WTC11 (cell line): ENCODE results near the gene PHOSPHO1. TPM values are rescaled to one million over a fixed set of nuclear protein-coding genes. Genes with fewer than 3 reads are reported as not detected.

ENCODE experiments used
- AR ChIP-seq: fragments of 250-450 bp; sonication (Bioruptor Pico); IDR thresholded peaks from 2 replicates; pipeline ENCODE4 v1.9.0; 2021; ENCODE audit warnings: mild to moderate bottlenecking
- FOXK1 ChIP-seq: sonication (generic); formaldehyde crosslinking; IDR thresholded peaks from 2 replicates; pipeline ENCODE4 v1.8.0; 2022; ENCODE audit warnings: mild to moderate bottlenecking, moderate library complexity, missing genetic modification reagents
- FOXP1 ChIP-seq: sonication (generic); formaldehyde crosslinking; IDR thresholded peaks from 2 replicates; pipeline ENCODE4 v1.8.0; 2022; ENCODE audit warnings: missing genetic modification reagents, mild to moderate bottlenecking, moderate library complexity, borderline replicate concordance
- HMGXB4 ChIP-seq: sonication (generic); formaldehyde crosslinking; IDR thresholded peaks from 2 replicates; pipeline ENCODE4 v1.8.1; 2023; ENCODE audit warnings: mild to moderate bottlenecking, moderate library complexity, missing genetic modification reagents
- MYBL2 ChIP-seq: sonication (generic); formaldehyde crosslinking; IDR thresholded peaks from 2 replicates; pipeline ENCODE4 v1.8.1; 2023; ENCODE audit warnings: mild to moderate bottlenecking, moderate library complexity, missing genetic modification reagents
- RELA ChIP-seq: sonication (generic); formaldehyde crosslinking; IDR thresholded peaks from 2 replicates; pipeline ENCODE4 v1.8.1; 2022; ENCODE audit warnings: missing genetic modification reagents, mild to moderate bottlenecking, borderline replicate concordance
- RORB ChIP-seq: fragments of 250-450 bp; sonication (Bioruptor Pico); IDR thresholded peaks from 2 replicates; pipeline ENCODE4 v1.9.0; 2021; ENCODE audit warnings: mild to moderate bottlenecking
- SMAD3 ChIP-seq: sonication (generic); formaldehyde crosslinking; IDR thresholded peaks from 2 replicates; pipeline ENCODE4 v1.8.0; 2022; ENCODE audit warnings: missing genetic modification reagents, mild to moderate bottlenecking, borderline replicate concordance
- ZBTB21 ChIP-seq: sonication (generic); formaldehyde crosslinking; IDR thresholded peaks from 2 replicates; pipeline ENCODE4 v1.8.1; 2023; ENCODE audit warnings: mild to moderate bottlenecking, missing genetic modification reagents, borderline replicate concordance
- ZMAT4 ChIP-seq: fragments of 250-450 bp; sonication (Bioruptor Pico); IDR thresholded peaks from 2 replicates; pipeline ENCODE4 v1.9.0; 2021; ENCODE audit warnings: mild to moderate bottlenecking
- ZNF396 ChIP-seq: fragments of 250-450 bp; sonication (Bioruptor Pico); IDR thresholded peaks from 2 replicates; pipeline ENCODE4 v1.8.0; 2021; ENCODE audit warnings: mild to moderate bottlenecking, moderate library complexity, borderline replicate concordance
- ZNF423 ChIP-seq: fragments of 250-450 bp; sonication (Bioruptor Pico); IDR thresholded peaks from 2 replicates; pipeline ENCODE4 v2.1.2; 2022; ENCODE audit warnings: mild to moderate bottlenecking, moderate library complexity
- ZNF512 ChIP-seq: sonication (generic); formaldehyde crosslinking; IDR thresholded peaks from 2 replicates; pipeline ENCODE4 v1.8.1; 2022; ENCODE audit warnings: missing genetic modification reagents, borderline replicate concordance
- ZSCAN18 ChIP-seq: fragments of 250-450 bp; sonication (Bioruptor Pico); IDR thresholded peaks from 2 replicates; pipeline ENCODE4 v2.1.2; 2022; ENCODE audit warnings: mild to moderate bottlenecking, moderate library complexity
- total RNA-seq: library from RNA; stranded (reverse); gene quantifications from 3 replicates; pipeline ENCODE4 v1.2.3, GENCODE V29; 2021
- TF ChIP-seq, protein P1 (sequence below): sonication (generic); formaldehyde crosslinking; IDR thresholded peaks from 2 replicates; pipeline ENCODE4 v1.8.0; 2023; ENCODE audit warnings: mild to moderate bottlenecking, missing genetic modification reagents
- TF ChIP-seq, protein P2 (sequence below): sonication (generic); formaldehyde crosslinking; IDR thresholded peaks from 2 replicates; pipeline ENCODE4 v1.8.1; 2022; ENCODE audit warnings: mild to moderate bottlenecking, moderate library complexity, missing genetic modification reagents
- TF ChIP-seq, protein P3 (sequence below): sonication (generic); formaldehyde crosslinking; IDR thresholded peaks from 2 replicates; pipeline ENCODE4 v1.8.1; 2022; ENCODE audit warnings: mild to moderate bottlenecking, missing genetic modification reagents, moderate library complexity, borderline replicate concordance
- TF ChIP-seq, protein P4 (sequence below): sonication (generic); formaldehyde crosslinking; IDR thresholded peaks from 2 replicates; pipeline ENCODE4 v1.8.0; 2022; ENCODE audit warnings: mild to moderate bottlenecking, missing genetic modification reagents
- TF ChIP-seq, protein P5 (sequence below): sonication (generic); formaldehyde crosslinking; IDR thresholded peaks from 2 replicates; pipeline ENCODE4 v1.8.0; 2022; ENCODE audit warnings: mild to moderate bottlenecking, missing genetic modification reagents
- TF ChIP-seq, protein P6 (sequence below): sonication (generic); formaldehyde crosslinking; IDR thresholded peaks from 2 replicates; pipeline ENCODE4 v1.8.0; 2023; ENCODE audit warnings: missing genetic modification reagents

The PHOSPHO1 gene
- total RNA-seq, 1 experiment from 2014 or later, result 0.81 TPM

GRCh38 chr17:49224198-49224996, 6.2 kb downstream of the PHOSPHO1 start (continued):
- TF ChIP-seq, protein P1, sequence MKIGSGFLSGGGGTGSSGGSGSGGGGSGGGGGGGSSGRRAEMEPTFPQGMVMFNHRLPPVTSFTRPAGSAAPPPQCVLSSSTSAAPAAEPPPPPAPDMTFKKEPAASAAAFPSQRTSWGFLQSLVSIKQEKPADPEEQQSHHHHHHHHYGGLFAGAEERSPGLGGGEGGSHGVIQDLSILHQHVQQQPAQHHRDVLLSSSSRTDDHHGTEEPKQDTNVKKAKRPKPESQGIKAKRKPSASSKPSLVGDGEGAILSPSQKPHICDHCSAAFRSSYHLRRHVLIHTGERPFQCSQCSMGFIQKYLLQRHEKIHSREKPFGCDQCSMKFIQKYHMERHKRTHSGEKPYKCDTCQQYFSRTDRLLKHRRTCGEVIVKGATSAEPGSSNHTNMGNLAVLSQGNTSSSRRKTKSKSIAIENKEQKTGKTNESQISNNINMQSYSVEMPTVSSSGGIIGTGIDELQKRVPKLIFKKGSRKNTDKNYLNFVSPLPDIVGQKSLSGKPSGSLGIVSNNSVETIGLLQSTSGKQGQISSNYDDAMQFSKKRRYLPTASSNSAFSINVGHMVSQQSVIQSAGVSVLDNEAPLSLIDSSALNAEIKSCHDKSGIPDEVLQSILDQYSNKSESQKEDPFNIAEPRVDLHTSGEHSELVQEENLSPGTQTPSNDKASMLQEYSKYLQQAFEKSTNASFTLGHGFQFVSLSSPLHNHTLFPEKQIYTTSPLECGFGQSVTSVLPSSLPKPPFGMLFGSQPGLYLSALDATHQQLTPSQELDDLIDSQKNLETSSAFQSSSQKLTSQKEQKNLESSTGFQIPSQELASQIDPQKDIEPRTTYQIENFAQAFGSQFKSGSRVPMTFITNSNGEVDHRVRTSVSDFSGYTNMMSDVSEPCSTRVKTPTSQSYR (CRISPR knock-in tag), result peak; percentile 68; the same call in 1 of the 2 replicates
- TF ChIP-seq, protein P2, sequence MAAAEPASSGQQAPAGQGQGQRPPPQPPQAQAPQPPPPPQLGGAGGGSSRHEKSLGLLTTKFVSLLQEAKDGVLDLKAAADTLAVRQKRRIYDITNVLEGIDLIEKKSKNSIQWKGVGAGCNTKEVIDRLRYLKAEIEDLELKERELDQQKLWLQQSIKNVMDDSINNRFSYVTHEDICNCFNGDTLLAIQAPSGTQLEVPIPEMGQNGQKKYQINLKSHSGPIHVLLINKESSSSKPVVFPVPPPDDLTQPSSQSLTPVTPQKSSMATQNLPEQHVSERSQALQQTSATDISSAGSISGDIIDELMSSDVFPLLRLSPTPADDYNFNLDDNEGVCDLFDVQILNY (CRISPR knock-in tag), result peak; percentile 57
- no peak for TF ChIP-seq AR
- no peak for TF ChIP-seq ZNF423 (CRISPR knock-in tag)
- no peak for TF ChIP-seq ZMAT4 (CRISPR knock-in tag)
- TF ChIP-seq HMGXB4 (CRISPR knock-in tag), result peak; percentile 22; the same call in 1 of the 2 replicates
- TF ChIP-seq ZBTB21 (CRISPR knock-in tag), result 0 out of 2 replicates have a peak, but pooled peaks have one; percentile 21
- TF ChIP-seq, protein P3, sequence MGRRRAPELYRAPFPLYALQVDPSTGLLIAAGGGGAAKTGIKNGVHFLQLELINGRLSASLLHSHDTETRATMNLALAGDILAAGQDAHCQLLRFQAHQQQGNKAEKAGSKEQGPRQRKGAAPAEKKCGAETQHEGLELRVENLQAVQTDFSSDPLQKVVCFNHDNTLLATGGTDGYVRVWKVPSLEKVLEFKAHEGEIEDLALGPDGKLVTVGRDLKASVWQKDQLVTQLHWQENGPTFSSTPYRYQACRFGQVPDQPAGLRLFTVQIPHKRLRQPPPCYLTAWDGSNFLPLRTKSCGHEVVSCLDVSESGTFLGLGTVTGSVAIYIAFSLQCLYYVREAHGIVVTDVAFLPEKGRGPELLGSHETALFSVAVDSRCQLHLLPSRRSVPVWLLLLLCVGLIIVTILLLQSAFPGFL (CRISPR knock-in tag), result no peak
- no peak for TF ChIP-seq ZNF512 (CRISPR knock-in tag)
- TF ChIP-seq ZSCAN18, result no peak
- TF ChIP-seq MYBL2 (CRISPR knock-in tag), result 0 out of 2 replicates have a peak, but pooled peaks have one; percentile 63
- TF ChIP-seq FOXP1, result peak; percentile 66; the same call in 1 of the 2 replicates
- TF ChIP-seq, protein P4, sequence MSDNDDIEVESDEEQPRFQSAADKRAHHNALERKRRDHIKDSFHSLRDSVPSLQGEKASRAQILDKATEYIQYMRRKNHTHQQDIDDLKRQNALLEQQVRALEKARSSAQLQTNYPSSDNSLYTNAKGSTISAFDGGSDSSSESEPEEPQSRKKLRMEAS (CRISPR knock-in tag), result peak; percentile 90
- TF ChIP-seq, protein P5, sequence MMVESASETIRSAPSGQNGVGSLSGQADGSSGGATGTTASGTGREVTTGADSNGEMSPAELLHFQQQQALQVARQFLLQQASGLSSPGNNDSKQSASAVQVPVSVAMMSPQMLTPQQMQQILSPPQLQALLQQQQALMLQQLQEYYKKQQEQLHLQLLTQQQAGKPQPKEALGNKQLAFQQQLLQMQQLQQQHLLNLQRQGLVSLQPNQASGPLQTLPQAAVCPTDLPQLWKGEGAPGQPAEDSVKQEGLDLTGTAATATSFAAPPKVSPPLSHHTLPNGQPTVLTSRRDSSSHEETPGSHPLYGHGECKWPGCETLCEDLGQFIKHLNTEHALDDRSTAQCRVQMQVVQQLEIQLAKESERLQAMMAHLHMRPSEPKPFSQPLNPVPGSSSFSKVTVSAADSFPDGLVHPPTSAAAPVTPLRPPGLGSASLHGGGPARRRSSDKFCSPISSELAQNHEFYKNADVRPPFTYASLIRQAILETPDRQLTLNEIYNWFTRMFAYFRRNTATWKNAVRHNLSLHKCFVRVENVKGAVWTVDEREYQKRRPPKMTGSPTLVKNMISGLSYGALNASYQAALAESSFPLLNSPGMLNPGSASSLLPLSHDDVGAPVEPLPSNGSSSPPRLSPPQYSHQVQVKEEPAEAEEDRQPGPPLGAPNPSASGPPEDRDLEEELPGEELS (CRISPR knock-in tag), result peak; percentile 78; the same call in 1 of the 2 replicates
- TF ChIP-seq ZNF396 (CRISPR knock-in tag), result no peak
- no peak for TF ChIP-seq RELA (CRISPR knock-in tag)
- peak; percentile 37; the same call in 1 of the 2 replicates for TF ChIP-seq FOXK1 (CRISPR knock-in tag)
- TF ChIP-seq SMAD3 (CRISPR knock-in tag), result no peak
- no peak for TF ChIP-seq RORB (CRISPR knock-in tag)
- TF ChIP-seq, protein P6, sequence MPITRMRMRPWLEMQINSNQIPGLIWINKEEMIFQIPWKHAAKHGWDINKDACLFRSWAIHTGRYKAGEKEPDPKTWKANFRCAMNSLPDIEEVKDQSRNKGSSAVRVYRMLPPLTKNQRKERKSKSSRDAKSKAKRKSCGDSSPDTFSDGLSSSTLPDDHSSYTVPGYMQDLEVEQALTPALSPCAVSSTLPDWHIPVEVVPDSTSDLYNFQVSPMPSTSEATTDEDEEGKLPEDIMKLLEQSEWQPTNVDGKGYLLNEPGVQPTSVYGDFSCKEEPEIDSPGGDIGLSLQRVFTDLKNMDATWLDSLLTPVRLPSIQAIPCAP (CRISPR knock-in tag), result peak; percentile 42; the same call in 1 of the 2 replicates
